Right atrium auricular region (tissue), 2 donors: Measurements from ENCODE around the gene GARIN6. TPM values are rescaled to one million over a fixed set of nuclear protein-coding genes. Genes with fewer than 3 reads are reported as not detected.

Experiments
- DNase-seq: peaks from one replicate; pipeline ENCODE4 v3.0.0-alpha.2; 2019; ENCODE audit warnings: low spot score
- H3K27ac ChIP-seq, 2 donors: fragments of 200-600 bp; sonication (generic); 1 replicate in 1 of 2; 2 replicates in 1 of 2; pipeline ENCODE4 v1.5.1; 2016 to 2019
- H3K27me3 ChIP-seq, 2 donors: fragments of 200-600 bp; sonication (generic); one replicate each; pipeline versions ENCODE4 v1.5.1 to v1.6.0; 2017 to 2019
- H3K36me3 ChIP-seq: fragments of 200-600 bp; sonication (generic); one replicate; pipeline ENCODE4 v1.5.1; 2016
- H3K4me1 ChIP-seq, 2 donors: fragments of 200-600 bp; sonication (generic); one replicate each; pipeline versions ENCODE4 v1.5.1 to v1.6.0; 2017 to 2019
- H3K4me3 ChIP-seq, 2 donors: fragments of 200-600 bp; sonication (generic); 1 replicate in 1 of 2; 2 replicates in 1 of 2; pipeline ENCODE4 v1.5.1; 2017 to 2019; ENCODE audit warnings: mild to moderate bottlenecking in 1 of 2, moderate library complexity in 1 of 2
- H3K9me3 ChIP-seq, 2 donors: fragments of 200-600 bp; sonication (generic); one replicate each; pipeline ENCODE4 v1.5.1; 2019
- total RNA-seq, 2 donors: library from RNA; depleted of rRNA; stranded (reverse); fragments of >200 nt; gene quantifications; one replicate each; pipeline ENCODE4 v1.1.0, GENCODE V29; 2016
- TF ChIP-seq, protein P1 (sequence below), 2 donors: fragments of 200-600 bp; sonication (generic); IDR thresholded peaks; one replicate each; pipeline ENCODE4 v1.5.1; 2019; ENCODE audit warnings: antibody characterized with exemption in 2 of 2

Gene GARIN6
- total RNA-seq = not detected

DNA sequence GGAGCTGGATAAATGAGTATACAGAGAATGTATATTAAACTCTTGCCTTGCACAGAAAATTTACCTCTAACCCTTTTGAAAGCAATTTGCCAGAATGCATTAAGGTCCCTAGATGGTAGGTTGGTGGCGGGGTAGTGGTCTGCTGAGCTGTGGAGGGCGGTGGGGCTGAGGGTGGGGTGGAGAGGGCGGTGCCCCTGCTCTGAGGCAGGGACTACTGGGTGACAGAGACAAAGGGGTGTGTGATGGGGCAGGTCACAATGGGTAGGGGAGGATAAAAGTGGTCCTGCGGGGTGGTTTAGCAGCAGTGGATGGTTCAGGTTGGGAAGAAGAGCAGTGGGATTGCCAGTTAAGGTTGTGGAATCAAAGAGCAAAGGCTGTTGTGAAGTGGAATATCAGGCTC, at the start of gene GARIN6:
Gene GARIN6 (plus strand): TSS at position 301 of the 400 bp plus-strand sequence. CDS start 422 bp downstream, outside the sequence.
- Histone ChIP-seq H3K27ac (no peak within 1 kb of the TSS), H3K4me3 (no peak within 1 kb of the TSS), H3K4me1 (no peaks in the 10 kb centered on the region), H3K36me3 (no peaks in the 10 kb centered on the region), H3K27me3 (no peaks in the 10 kb centered on the region), H3K9me3 (no peaks in the 10 kb centered on the region)
- DNase-seq = no peak
- TF ChIP-seq, protein P1, sequence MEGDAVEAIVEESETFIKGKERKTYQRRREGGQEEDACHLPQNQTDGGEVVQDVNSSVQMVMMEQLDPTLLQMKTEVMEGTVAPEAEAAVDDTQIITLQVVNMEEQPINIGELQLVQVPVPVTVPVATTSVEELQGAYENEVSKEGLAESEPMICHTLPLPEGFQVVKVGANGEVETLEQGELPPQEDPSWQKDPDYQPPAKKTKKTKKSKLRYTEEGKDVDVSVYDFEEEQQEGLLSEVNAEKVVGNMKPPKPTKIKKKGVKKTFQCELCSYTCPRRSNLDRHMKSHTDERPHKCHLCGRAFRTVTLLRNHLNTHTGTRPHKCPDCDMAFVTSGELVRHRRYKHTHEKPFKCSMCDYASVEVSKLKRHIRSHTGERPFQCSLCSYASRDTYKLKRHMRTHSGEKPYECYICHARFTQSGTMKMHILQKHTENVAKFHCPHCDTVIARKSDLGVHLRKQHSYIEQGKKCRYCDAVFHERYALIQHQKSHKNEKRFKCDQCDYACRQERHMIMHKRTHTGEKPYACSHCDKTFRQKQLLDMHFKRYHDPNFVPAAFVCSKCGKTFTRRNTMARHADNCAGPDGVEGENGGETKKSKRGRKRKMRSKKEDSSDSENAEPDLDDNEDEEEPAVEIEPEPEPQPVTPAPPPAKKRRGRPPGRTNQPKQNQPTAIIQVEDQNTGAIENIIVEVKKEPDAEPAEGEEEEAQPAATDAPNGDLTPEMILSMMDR (IDR thresholded peaks at IDR 0.05) = no peak

DNA sequence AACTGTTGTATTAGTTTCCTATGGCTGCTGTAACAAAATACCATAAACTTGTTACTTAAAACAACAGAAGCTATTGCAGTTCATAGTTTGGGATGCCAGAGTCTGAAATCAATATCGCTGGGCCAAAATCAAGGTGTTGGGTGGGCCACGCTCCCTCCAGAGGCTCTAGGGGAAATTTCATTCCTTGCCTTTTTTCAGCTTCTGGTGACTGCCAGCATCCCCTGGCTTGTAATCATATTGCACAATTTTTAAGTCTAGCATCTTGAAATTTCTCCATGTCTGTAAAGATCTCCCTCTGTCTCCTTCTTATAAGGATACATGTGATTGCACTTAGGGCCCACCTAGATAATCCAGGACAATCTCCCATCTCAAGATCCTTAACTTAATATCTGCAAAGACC, 48.8 kb upstream of the GARIN6 start:
- no peak for DNase-seq
- Histone ChIP-seq H3K9me3 (no peaks in the 10 kb centered on the region), H3K4me1 (no peaks in the 10 kb centered on the region), H3K4me3 (no peak overlapping the region), H3K27ac (no peak overlapping the region), H3K27me3 (no peaks in the 10 kb centered on the region), H3K36me3 (no peaks in the 10 kb centered on the region)
- TF ChIP-seq, protein P1 (IDR thresholded peaks at IDR 0.05) = no peak

DNA sequence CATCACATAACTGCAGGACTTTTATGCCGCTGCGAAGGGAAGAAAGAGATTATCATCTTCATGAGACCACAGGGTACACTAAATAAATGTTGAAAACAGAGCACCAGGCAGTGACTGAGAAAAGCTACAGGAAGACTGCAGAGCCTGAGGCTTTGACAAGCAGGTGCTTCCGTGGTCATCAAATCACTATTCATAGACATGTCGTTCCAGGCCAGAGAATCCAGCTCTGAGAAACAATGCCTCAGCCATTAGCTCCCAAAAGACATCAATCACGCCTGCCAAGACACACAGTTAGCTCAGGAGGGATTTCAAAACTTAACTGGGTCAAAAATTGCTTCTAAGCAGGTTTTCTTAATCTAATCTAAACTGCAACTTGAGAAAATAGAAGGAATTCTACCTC, 47.2 kb upstream of the GARIN6 start:
- no peak for DNase-seq
- Histone ChIP-seq H3K36me3 (no peaks in the 10 kb centered on the region), H3K9me3 (no peaks in the 10 kb centered on the region), H3K27ac (no peak overlapping the region), H3K4me1 (no peaks in the 10 kb centered on the region), H3K27me3 (no peaks in the 10 kb centered on the region), H3K4me3 (no peak overlapping the region)
- TF ChIP-seq, protein P1 (IDR thresholded peaks at IDR 0.05) = no peak

DNA sequence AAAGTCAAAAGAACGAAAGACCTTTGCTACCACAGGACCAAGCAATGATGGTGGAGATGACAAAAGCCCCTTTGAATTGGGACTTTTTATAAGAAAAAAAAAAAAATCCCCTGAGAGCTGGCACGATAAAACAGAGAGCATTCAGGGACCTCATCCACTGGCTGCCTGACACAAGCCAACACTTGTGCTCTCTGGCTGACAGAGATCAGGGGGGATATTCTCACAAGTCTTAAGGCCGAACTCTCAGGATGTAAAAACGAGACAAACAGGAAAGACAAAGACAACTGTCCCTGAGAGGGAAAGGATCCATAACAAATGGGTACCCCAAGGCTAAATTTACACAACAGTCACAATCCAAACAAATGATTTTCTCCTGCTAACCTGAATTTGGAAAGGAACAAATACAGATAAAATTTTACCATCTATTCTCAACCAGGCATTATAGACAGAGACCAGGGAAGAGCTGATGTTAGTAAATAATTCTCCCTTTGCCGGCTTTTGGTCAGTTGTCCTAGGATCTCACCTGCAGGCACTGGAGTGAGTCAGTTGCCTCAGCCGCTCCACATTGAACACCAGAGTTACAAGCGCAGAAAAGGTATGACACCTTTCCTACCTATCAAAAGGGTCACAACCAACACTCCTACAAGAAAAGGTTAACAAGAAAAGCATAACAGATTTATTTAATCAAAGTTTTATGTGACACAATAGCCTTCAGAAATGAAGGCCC, 37.9 kb upstream of the GARIN6 start:
- TF ChIP-seq, protein P1 (IDR thresholded peaks at IDR 0.05) = no peak
- no peaks in the 10 kb centered on the region for H3K27me3 ChIP-seq

DNA sequence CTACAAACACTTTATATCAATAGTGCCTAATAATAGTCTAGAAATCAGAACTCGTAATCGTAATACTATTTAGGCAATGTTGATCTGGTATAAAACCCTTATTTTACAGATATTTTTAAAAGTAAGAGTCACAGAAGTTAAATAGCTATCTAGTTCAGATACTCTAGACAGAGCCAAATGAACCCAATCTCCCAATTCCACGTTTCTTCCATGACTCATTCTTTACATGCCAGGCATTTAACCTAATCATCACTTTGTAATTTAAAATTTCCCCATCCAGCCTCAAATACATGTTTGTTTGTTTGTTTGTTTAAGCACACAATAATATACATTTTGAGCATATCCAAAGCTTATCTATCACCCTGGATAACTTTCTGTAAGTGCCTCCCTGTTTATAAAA, 36.4 kb upstream of the GARIN6 start:
- Histone ChIP-seq H3K4me1 (no peaks in the 10 kb centered on the region), H3K27ac (no peak overlapping the region), H3K27me3 (no peaks in the 10 kb centered on the region), H3K4me3 (no peak overlapping the region), H3K9me3 (no peaks in the 10 kb centered on the region), H3K36me3 (no peaks in the 10 kb centered on the region)
- TF ChIP-seq, protein P1 (IDR thresholded peaks at IDR 0.05) = no peak
- no peak for DNase-seq

More for the DNA sequence above, 37.9 kb upstream of the GARIN6 start:
- Histone ChIP-seq H3K36me3 (no peaks in the 10 kb centered on the region), H3K27ac (no peak overlapping the region), H3K4me3 (no peak overlapping the region), H3K4me1 (no peaks in the 10 kb centered on the region), H3K9me3 (no peaks in the 10 kb centered on the region)
- no peak for DNase-seq

DNA sequence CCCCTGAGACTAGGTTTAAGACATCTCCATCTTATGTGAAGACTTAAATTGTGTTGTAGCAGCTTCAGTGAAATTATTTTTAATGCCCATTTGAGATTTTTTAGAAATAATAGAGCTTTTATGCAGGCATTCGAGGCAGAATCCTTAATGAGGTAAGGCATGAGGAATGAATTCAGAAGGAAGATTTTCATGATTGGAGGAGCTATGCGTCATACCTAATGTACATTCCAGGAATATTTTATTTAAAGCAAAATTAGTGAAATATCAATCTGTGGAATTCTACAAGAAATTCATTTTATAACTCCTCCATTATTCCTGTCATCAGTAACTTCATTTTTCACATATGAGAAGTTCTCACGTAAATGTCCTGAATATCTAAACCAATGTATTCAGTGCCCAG, 36.0 kb upstream of the GARIN6 start:
- TF ChIP-seq, protein P1 (IDR thresholded peaks at IDR 0.05) = no peak
- H3K9me3 ChIP-seq = no peaks in the 10 kb centered on the region
- H3K4me1 ChIP-seq = no peaks in the 10 kb centered on the region
- no peak overlapping the region for H3K4me3 ChIP-seq
- no peak overlapping the region for H3K27ac ChIP-seq
- no peaks in the 10 kb centered on the region for H3K36me3 ChIP-seq
- no peak for DNase-seq
- no peaks in the 10 kb centered on the region for H3K27me3 ChIP-seq
